ENCODE measurements around the gene HMX1.

Gene HMX1

GRCh38 chr4:8891646-8892555, 20.3 kb upstream of the HMX1 start:
- no peak for FAIRE-seq

GRCh38 chr4:8891255-8891645, 19.6 kb upstream of the HMX1 start:
- no peak for FAIRE-seq

- FAIRE-seq, result no peak
These were observed 17.2 kb upstream of the HMX1 start for GRCh38 chr4:8888856-8889255.

GRCh38 chr4:8886612-8887406, 15.2 kb upstream of the HMX1 start:
- FAIRE-seq, result no peak

GRCh38 chr4:8882239-8882638, 10.6 kb upstream of the HMX1 start:
- FAIRE-seq, result no peak

- no peak for FAIRE-seq
These were observed 9.2 kb upstream of the HMX1 start for GRCh38 chr4:8880851-8881250.

GRCh38 chr4:8879574-8879973, 7.9 kb upstream of the HMX1 start:
- no peak for FAIRE-seq

- no peak for FAIRE-seq
These were observed 6.8 kb upstream of the HMX1 start for GRCh38 chr4:8878421-8878820.

- FAIRE-seq, result no peak
These were observed 6.1 kb upstream of the HMX1 start for GRCh38 chr4:8877780-8878040.

- no peak for FAIRE-seq
These were observed 5.5 kb upstream of the HMX1 start for GRCh38 chr4:8876982-8877779.

- FAIRE-seq, result no peak
These were observed 3.4 kb upstream of the HMX1 start for GRCh38 chr4:8874896-8875680.

GRCh38 chr4:8874003-8874895, 2.6 kb upstream of the HMX1 start:
- no peak for FAIRE-seq

- no peak for FAIRE-seq
These were observed 1.0 kb upstream of the HMX1 start for GRCh38 chr4:8872402-8873291.

- FAIRE-seq, result no peak
These were observed 807 bp downstream of the HMX1 start for GRCh38 chr4:8870647-8871416.

- no peak for FAIRE-seq
These were observed 1.6 kb downstream of the HMX1 start for GRCh38 chr4:8869898-8870646.

- FAIRE-seq, result no peak
These were observed 2.4 kb downstream of the HMX1 start for GRCh38 chr4:8869002-8869897.

- FAIRE-seq, result no peak
These were observed 3.2 kb downstream of the HMX1 start for GRCh38 chr4:8868321-8869001.
